H9 (cell line): ENCODE data around the gene P2RY8. TPM values are rescaled to one million over a fixed set of nuclear protein-coding genes. Genes with fewer than 3 reads are reported as not detected.

Source experiments
- DNase-seq: peaks from one replicate; pipeline ENCODE4 v3.0.0-alpha.2; 2017
- H2AFZ ChIP-seq: one replicate; pipeline ENCODE4 v1.6.1; 2013; ENCODE audit warnings: mild to moderate bottlenecking, low read length, control low read depth, moderate library complexity
- H2AK5ac ChIP-seq: 2 replicates; pipeline ENCODE4 v1.6.1; 2013; ENCODE audit warnings: low read length, control low read depth, mixed read lengths; ENCODE audit not compliant: insufficient read length
- H2BK120ac ChIP-seq: one replicate; pipeline ENCODE4 v1.6.1; 2013; ENCODE audit warnings: low read depth, mild to moderate bottlenecking, low read length, control low read depth, inconsistent platforms; ENCODE audit not compliant: poor library complexity, severe bottlenecking
- H2BK12ac ChIP-seq: 2 replicates; pipeline ENCODE4 v1.6.1; 2013; ENCODE audit warnings: low read length, control low read depth, mixed read lengths, low read depth; ENCODE audit not compliant: insufficient read length
- H2BK15ac ChIP-seq: 2 replicates; pipeline ENCODE4 v1.6.1; 2013; ENCODE audit warnings: low read depth, low read length, control low read depth
- H2BK20ac ChIP-seq: one replicate; pipeline ENCODE4 v1.6.1; 2013; ENCODE audit warnings: low read depth, mild to moderate bottlenecking, low read length, control low read depth, inconsistent platforms; ENCODE audit not compliant: poor library complexity, severe bottlenecking
- H2BK5ac ChIP-seq: 2 replicates; pipeline ENCODE4 v1.6.1; 2013; ENCODE audit warnings: low read length, control low read depth, mixed read lengths; ENCODE audit not compliant: insufficient read length
- H3K14ac ChIP-seq: 2 replicates; pipeline ENCODE4 v1.6.1; 2013; ENCODE audit warnings: low read length, control low read depth; ENCODE audit not compliant: insufficient read depth
- H3K18ac ChIP-seq: 2 replicates; pipeline ENCODE4 v1.6.1; 2013; ENCODE audit warnings: low read depth, mild to moderate bottlenecking, mixed read lengths, low read length, control low read depth; ENCODE audit not compliant: insufficient read length
- H3K23ac ChIP-seq: 2 replicates; pipeline ENCODE4 v1.6.1; 2013; ENCODE audit warnings: low read length, control low read depth, mixed read lengths, low read depth; ENCODE audit not compliant: insufficient read length
- H3K23me2 ChIP-seq: 2 replicates; pipeline ENCODE4 v1.6.1; 2013; ENCODE audit warnings: low read depth, mild to moderate bottlenecking, mixed read lengths, low read length, control low read depth; ENCODE audit not compliant: insufficient read length, poor library complexity, severe bottlenecking
- H3K27ac ChIP-seq: 2 replicates; pipeline ENCODE4 v1.5.1; 2013; ENCODE audit warnings: low read length, control low read depth, mixed read lengths, low read depth; ENCODE audit not compliant: insufficient read length
- H3K27me3 ChIP-seq: 2 replicates; pipeline ENCODE4 v1.6.1; 2013; ENCODE audit warnings: low read length, control low read depth, inconsistent platforms; ENCODE audit not compliant: insufficient read depth
- H3K4ac ChIP-seq: 2 replicates; pipeline ENCODE4 v1.6.1; 2013; ENCODE audit warnings: low read depth, mild to moderate bottlenecking, control low read depth, inconsistent platforms, low read length, moderate library complexity
- H3K4me1 ChIP-seq: 2 replicates; pipeline ENCODE4 v1.6.1; 2013; ENCODE audit warnings: low read length, control low read depth, inconsistent platforms; ENCODE audit not compliant: insufficient read depth
- H3K4me2 ChIP-seq: 2 replicates; pipeline ENCODE4 v1.6.1; 2013; ENCODE audit warnings: low read length, control low read depth, mixed read lengths; ENCODE audit not compliant: insufficient read length, insufficient read depth
- H3K56ac ChIP-seq: 2 replicates; pipeline ENCODE4 v1.6.1; 2013; ENCODE audit warnings: low read depth, mild to moderate bottlenecking, mixed read lengths, low read length, control low read depth; ENCODE audit not compliant: insufficient read length
- H3K79me1 ChIP-seq: 2 replicates; pipeline ENCODE4 v1.6.1; 2013; ENCODE audit warnings: low read depth, mild to moderate bottlenecking, moderate library complexity, low read length, control low read depth, inconsistent platforms; ENCODE audit not compliant: insufficient read depth, poor library complexity, severe bottlenecking
- H3K79me2 ChIP-seq: 2 replicates; pipeline ENCODE4 v1.6.1; 2013; ENCODE audit warnings: low read length, control low read depth, inconsistent platforms; ENCODE audit not compliant: insufficient read depth
- H3K9ac ChIP-seq: 2 replicates; pipeline ENCODE4 v1.6.1; 2013; ENCODE audit warnings: low read length, control low read depth, mixed read lengths; ENCODE audit not compliant: insufficient read length; ENCODE audit errors: extremely low read depth
- H3K9me3 ChIP-seq: one replicate; pipeline ENCODE4 v1.6.1; 2013; ENCODE audit warnings: low read depth, low read length, inconsistent platforms; ENCODE audit not compliant: control insufficient read depth
- H3T11ph ChIP-seq: one replicate; pipeline ENCODE4 v1.6.1; 2013; ENCODE audit warnings: mild to moderate bottlenecking, low read length, control low read depth, inconsistent platforms
- H4K20me1 ChIP-seq: one replicate; pipeline ENCODE4 v1.6.1; 2013; ENCODE audit not compliant: control insufficient read depth, insufficient read length, insufficient read depth
- H4K5ac ChIP-seq: 2 replicates; pipeline ENCODE4 v1.6.1; 2013; ENCODE audit warnings: low read depth, mild to moderate bottlenecking, mixed read lengths, low read length, control low read depth; ENCODE audit not compliant: insufficient read length
- H4K8ac ChIP-seq: replicated peaks from 2 replicates; pipeline ENCODE4 v1.6.1; 2013; ENCODE audit warnings: low read length, control low read depth, mixed read lengths, low read depth; ENCODE audit not compliant: insufficient read length
- H4K91ac ChIP-seq: 2 replicates; pipeline ENCODE4 v1.6.1; 2013; ENCODE audit warnings: low read depth, mild to moderate bottlenecking, moderate library complexity, mixed read lengths, low read length, control low read depth; ENCODE audit not compliant: insufficient read length
- H3K27ac Mint-ChIP-seq, 3 experiments: 2 replicates in 2 of 3; 3 replicates in 1 of 3; pipeline ENCODE4 v1.8.0; 2020 to 2021; ENCODE audit warnings: mixed read lengths in 3 of 3, mild to moderate bottlenecking in 1 of 3, moderate library complexity in 1 of 3
- H3K27me3 Mint-ChIP-seq: 2 replicates; pipeline ENCODE4 v1.8.0; 2021; ENCODE audit warnings: low read depth, mild to moderate bottlenecking, moderate library complexity, mixed read lengths
- H3K36me3 Mint-ChIP-seq, 3 experiments: 2 replicates in 2 of 3; 3 replicates in 1 of 3; pipeline ENCODE4 v1.8.0; 2020 to 2021; ENCODE audit warnings: low read depth in 3 of 3, mixed read lengths in 3 of 3; ENCODE audit not compliant: insufficient read depth in 1 of 3
- H3K4me1 Mint-ChIP-seq, 2 experiments: 2 replicates each; pipeline ENCODE4 v1.8.0; 2020; ENCODE audit warnings: mixed read lengths in 2 of 2
- H3K4me3 Mint-ChIP-seq, 2 experiments: 2 replicates in 1 of 2; 3 replicates in 1 of 2; pipeline ENCODE4 v1.8.0; 2020 to 2021; ENCODE audit warnings: mild to moderate bottlenecking in 2 of 2, mixed read lengths in 2 of 2, moderate library complexity in 1 of 2
- H3K9me3 Mint-ChIP-seq, 2 experiments: 2 replicates in 1 of 2; 3 replicates in 1 of 2; pipeline ENCODE4 v1.8.0; 2020; ENCODE audit warnings: mild to moderate bottlenecking in 2 of 2, mixed read lengths in 2 of 2, moderate library complexity in 1 of 2
- WGBS: extraction: QIAGEN DNeasy Blood & Tissue Kit; methylation state at CpG from one replicate; pipeline ENCODE4 v1.1.7; 2013; ENCODE audit warnings: missing lambda C conversion rate, low lambda C conversion rate, mixed read lengths; ENCODE audit not compliant: insufficient read length; ENCODE audit errors: extremely low coverage; 5-methylcytosine and 5-hydroxymethylcytosine counted together
- total RNA-seq: library from RNA; stranded (reverse); gene quantifications from 2 replicates; pipeline ENCODE4 v1.2.1, GENCODE V29; 2021
- TF ChIP-seq, protein P1 (sequence below): fragments of 200-600 bp; sonication (generic); conservative IDR thresholded peaks from 3 replicates; pipeline ENCODE4 v1.8.0; 2021; ENCODE audit warnings: antibody characterized with exemption, mild to moderate bottlenecking

The P2RY8 gene
- total RNA-seq, 1 experiment from 2014 or later = not detected

GRCh38 chrX:1529756-1530155 is 7.2 kb downstream of the P2RY8 start:
- H3K79me1 ChIP-seq = no peaks in the 10 kb centered on the region
- H3K23me2 ChIP-seq = no peaks in the 10 kb centered on the region
- no peak overlapping the region for H3K27ac Mint-ChIP-seq
- H3K56ac ChIP-seq = no peak overlapping the region
- no peak overlapping the region for H3K9ac ChIP-seq
- H3K4me2 ChIP-seq = no peak overlapping the region
- no peak overlapping the region for H2BK120ac ChIP-seq
- H2BK20ac ChIP-seq = no peak overlapping the region
- H2AFZ ChIP-seq = no peak overlapping the region
- H3K23ac ChIP-seq = no peak overlapping the region
- no peak overlapping the region for H3K4ac ChIP-seq
- H4K8ac ChIP-seq = no peak overlapping the region
- no CpG with 5 or more reads among the region's 6 CpGs for WGBS
- 0 out of 4 replicates have a peak, but pooled peaks cover 0 to 3% of the 10 kb centered on the region in 2 experiments for H3K4me1 Mint-ChIP-seq
- no peaks in the 10 kb centered on the region for H3K36me3 Mint-ChIP-seq
- H2BK15ac ChIP-seq = no peak overlapping the region
- no peaks in the 10 kb centered on the region for H3K27me3 Mint-ChIP-seq
- no peak overlapping the region for H2BK12ac ChIP-seq
- DNase-seq = no peak
- no peak overlapping the region for H4K91ac ChIP-seq
- no peaks in the 10 kb centered on the region for H3K4me1 ChIP-seq
- H3K14ac ChIP-seq = no peak overlapping the region
- no peaks in the 10 kb centered on the region for H3K79me2 ChIP-seq
- H3K9me3 ChIP-seq = no peaks in the 10 kb centered on the region
- H3K27ac ChIP-seq = no peak overlapping the region
- H3K9me3 Mint-ChIP-seq = no peaks in the 10 kb centered on the region
- H3K27me3 ChIP-seq = no peaks in the 10 kb centered on the region
- H3K18ac ChIP-seq = no peak overlapping the region
- TF ChIP-seq, protein P1, sequence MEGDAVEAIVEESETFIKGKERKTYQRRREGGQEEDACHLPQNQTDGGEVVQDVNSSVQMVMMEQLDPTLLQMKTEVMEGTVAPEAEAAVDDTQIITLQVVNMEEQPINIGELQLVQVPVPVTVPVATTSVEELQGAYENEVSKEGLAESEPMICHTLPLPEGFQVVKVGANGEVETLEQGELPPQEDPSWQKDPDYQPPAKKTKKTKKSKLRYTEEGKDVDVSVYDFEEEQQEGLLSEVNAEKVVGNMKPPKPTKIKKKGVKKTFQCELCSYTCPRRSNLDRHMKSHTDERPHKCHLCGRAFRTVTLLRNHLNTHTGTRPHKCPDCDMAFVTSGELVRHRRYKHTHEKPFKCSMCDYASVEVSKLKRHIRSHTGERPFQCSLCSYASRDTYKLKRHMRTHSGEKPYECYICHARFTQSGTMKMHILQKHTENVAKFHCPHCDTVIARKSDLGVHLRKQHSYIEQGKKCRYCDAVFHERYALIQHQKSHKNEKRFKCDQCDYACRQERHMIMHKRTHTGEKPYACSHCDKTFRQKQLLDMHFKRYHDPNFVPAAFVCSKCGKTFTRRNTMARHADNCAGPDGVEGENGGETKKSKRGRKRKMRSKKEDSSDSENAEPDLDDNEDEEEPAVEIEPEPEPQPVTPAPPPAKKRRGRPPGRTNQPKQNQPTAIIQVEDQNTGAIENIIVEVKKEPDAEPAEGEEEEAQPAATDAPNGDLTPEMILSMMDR = no peak
- no peak overlapping the region for H3K4me3 Mint-ChIP-seq
- no peak overlapping the region for H3T11ph ChIP-seq
- no peak overlapping the region for H2BK5ac ChIP-seq
- H4K20me1 ChIP-seq = no peaks in the 10 kb centered on the region
- H4K5ac ChIP-seq = no peak overlapping the region
- no peak overlapping the region for H2AK5ac ChIP-seq
